Measurements from ENCODE around the gene F11. TPM values are rescaled to one million over a fixed set of nuclear protein-coding genes. Genes with fewer than 3 reads are reported as not detected.

The F11 gene
- total and polyA plus RNA-seq, 9 of the 15 experiments (the other 6 are each of a cell fraction or from before 2014, with no cell fraction given), result not detected

GRCh38 chr4:186307916-186308315 is 41.9 kb downstream of the F11 start (continued):
- TF ChIP-seq TRIM25 (IDR thresholded peaks at IDR 0.05; ENCODE audit: borderline replicate concordance) (no peak), ZNF511 (CRISPR knock-in tag; IDR thresholded peaks at IDR 0.05) (no peak), LEF1 (IDR thresholded peaks at IDR 0.05) (no peak), ZNF696 (CRISPR knock-in tag; conservative IDR thresholded peaks at IDR 0.05) (no peak), ARID4B (CRISPR knock-in tag; IDR thresholded peaks at IDR 0.05) (no peak), TAF1 (IDR thresholded peaks at IDR 0.05; ENCODE audit: control insufficient read depth, extremely low read depth, insufficient read depth, low read length, severe bottlenecking) (no peak)
